CD4-positive, alpha-beta T cell treated with Interleukin-12 subunit alpha and Interleukin-12 subunit beta, for 1 hour (primary cell): ENCODE results near the gene PSMD13.
"Not testable (repeated sequence)": the region's sequence is repeated elsewhere in the genome, so short reads cannot be mapped to it uniquely, and the experiment has no call there.

Experiments
- DNase-seq: peaks from one replicate; pipeline ENCODE4 v3.0.0-alpha.2; 2020

Gene PSMD13

GRCh38 chr11:236774-237767, at the start of gene PSMD13:
Gene PSMD13, plus strand, starts transcription at chr11:236976. Its CDS starts 74 bp downstream, at chr11:237050.
- peak; percentile 88 for DNase-seq

GRCh38 chr11:189200-189783, 47.5 kb upstream of the PSMD13 start:
- DNase-seq: not testable (repeated sequence)

DNA sequence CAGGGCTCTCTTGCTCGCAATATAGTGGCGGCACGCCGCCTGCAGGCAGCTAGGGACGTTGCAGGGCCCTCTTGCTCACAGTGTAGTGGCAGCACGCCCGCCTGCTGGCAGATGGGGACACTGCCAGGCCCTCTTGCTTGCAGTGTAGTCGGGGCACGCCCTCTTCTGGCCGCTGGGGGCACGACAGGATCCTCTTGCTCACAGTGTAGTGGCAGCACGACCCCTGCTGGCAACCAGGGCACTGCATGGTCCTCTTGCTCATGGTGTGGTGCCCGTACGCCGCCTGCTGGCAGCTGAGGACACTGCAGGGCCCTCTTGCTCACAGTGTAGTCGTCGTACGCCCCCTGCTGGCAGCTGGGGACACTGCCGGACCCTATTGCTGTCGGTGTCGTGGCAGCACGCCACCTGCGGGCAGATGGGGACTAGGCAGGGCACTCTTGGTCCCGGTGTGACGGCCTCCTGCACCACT, 46.9 kb upstream of the PSMD13 start:
- peak; percentile 58 for DNase-seq

DNA sequence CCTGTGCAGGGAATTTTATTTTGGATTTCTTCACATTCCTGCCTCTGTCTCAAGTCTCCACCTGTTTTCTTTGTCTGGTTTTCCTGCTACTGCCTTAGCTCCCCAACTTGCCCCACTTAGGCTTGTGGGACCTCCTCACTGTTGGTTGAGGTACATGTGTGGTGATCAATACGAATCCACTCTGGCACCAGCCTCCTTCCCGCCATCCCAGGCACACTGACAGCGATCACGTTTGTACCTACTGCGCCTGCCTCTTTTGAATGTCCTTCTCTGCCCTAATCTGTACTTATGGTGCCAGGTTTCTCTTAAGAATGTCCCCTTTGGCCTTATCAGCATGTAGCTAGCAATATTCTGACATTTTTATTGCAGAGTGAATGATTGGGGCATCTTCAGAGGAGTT, 46.2 kb upstream of the PSMD13 start:
- not testable (repeated sequence) for DNase-seq

GRCh38 chr11:191490-192478, 45.0 kb upstream of the PSMD13 start:
- peak; percentile 49 for DNase-seq

DNA sequence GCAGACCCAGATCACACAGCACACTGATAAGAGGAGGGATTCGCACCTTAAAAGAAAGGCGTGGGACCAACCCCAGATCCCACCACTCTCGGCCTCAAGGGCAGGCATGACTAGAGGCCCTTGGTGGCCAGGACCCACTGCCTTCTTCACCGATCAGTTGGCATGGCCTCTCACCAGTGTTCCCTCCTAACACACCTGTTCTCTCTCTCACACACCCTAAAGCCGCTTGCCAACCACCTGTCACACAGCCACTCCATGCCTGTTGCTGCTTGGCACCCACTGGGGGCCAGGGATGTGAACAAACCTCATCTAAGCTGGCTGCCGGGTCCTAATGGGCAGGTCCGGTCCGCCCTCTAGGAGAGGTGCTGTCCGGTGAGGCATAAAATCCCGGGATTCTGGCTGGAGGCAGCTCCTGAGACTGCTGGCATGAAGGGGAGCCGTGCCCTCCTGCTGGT, 44.1 kb upstream of the PSMD13 start, which contains the start of gene SCGB1C1:
SCGB1C1 (plus strand) TSS at position 405 of the 455 bp plus-strand sequence; CDS start at position 427, 22 bp downstream.
- DNase-seq: not testable (repeated sequence)

- DNase-seq: not testable (repeated sequence)
These were observed 43.3 kb upstream of the PSMD13 start for GRCh38 chr11:193481-193880.

- DNase-seq: no peak
These were observed 39.7 kb upstream of the PSMD13 start for GRCh38 chr11:196786-197731.

DNA sequence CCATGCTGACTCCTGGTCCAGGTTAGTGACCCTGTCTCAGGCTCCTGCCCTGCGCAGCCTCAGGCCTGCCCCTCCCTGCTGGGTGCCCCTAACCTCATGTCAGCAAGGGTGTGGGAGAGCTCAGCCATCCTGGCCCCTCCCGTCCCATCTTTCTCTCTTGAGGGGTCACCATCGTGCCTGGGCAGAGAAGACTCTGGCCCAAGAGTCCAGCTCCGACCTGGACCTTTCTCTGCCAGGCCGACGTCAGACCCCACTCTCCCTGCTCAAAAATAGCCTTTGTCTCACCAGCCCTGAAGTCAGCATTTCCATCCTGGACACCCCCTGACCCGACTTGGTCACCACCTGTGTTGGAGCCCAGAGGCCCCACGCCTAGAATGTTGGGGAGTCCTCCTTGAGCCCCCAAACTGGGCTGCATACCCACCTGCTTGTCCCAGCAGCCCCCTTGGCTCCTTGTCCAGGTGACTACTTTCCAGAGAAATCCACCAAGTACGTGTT, 39.0 kb upstream of the PSMD13 start:
- no peak for DNase-seq

DNA sequence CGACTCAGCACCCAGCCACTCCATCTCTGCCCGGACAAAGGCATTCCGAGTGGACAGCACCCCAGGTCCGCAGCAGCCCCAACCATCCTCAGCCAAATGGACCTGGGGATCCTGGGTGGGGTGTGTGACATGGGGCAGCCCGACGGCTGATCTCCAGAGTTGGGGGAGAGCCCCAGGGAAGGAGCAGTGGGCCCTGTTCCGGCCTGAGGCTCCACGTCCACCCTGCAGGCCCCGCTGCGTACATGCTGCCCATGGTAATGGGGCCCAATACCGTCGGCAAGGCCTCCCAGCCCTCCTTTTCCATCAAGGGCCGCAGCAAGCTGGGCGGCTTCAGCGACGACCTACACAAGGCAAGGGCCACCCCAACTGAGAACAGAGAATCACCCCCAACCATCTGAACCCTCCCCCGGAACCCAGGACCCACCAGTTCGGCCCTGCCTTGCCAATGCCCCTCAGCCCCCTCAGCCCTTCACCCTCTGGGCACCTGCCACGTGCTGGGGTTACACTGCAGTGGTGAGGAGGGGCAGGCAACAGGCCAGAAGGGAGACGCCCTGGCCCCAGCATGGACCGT, 38.5 kb upstream of the PSMD13 start:
- DNase-seq: no peak

GRCh38 chr11:199004-199581, 37.7 kb upstream of the PSMD13 start:
- DNase-seq: no peak

DNA sequence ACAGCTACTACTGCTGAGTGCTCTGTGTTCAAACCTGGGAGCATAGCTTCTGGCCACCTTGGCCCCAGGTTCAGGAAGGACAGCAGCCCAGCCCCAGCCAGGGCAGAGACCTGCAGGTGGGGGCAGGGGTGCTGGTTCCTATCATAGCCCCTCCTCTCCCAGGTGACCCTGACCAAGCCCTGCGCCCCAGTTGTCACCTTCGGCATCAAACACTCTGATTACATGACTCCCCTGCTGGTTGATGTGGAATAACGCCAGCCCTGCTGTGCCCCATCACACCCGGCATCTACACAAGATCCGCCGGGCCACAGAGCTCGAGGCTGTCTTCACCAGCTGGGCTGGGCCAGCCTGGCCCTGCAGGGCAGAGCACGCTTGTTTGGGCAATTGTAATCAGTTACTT, 37.0 kb upstream of the PSMD13 start:
- DNase-seq: no peak

DNA sequence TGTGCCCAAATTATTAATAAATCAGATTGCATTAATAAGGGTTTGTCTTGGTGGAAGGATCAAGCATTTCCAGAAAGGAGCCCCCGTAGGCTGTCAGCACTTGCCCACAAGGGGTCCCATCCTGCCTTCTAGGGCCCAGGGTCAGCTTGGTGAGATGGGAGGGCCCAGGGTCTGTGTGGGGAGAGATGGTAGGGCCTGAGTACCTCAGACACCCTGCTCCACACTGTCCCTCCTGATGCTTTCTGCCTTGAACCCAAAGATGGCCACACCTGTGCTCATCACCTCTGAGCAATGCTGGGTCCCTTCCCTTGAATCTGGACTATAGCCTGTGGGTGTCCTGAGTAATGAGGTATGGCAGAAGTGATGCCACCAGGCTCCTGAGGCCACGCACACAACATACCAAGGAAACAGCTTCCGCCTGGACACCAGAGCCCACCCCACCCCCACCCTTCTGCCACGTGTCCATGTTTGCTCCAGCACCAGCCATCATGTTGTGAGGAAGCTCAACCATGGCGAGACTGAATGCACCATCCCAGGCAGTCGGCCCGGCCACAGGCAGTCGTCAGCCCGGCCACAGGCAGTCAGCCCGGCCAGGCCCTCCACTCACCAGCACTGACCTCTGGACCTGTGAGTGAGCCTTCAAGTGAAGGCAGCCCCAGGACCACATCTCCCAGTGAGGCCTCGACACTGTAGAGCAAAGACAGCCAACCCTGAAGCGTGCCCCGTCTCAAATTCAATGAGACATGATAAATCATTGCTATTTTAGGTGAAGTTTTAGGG, 36.4 kb upstream of the PSMD13 start:
- DNase-seq: no peak

DNA sequence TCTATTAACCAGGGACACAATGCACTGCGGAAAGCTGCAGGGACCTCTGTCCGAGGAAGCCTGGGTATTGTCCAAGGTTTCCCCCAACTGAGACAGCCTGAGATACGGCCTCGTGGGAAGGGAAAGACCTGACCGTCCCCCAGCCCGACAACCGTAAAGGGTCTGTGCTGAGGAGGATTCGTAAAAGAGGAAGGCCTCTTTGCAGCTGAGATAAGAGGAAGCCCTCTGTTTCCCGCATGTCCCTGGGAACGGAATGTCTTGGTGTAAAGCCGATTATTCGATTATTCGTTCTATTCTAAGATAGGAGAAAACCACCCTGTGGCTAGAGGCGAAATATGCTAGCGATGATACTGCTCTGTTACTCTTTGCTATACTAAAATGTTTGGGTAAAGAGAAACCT, 34.8 kb upstream of the PSMD13 start:
- no peak for DNase-seq

DNA sequence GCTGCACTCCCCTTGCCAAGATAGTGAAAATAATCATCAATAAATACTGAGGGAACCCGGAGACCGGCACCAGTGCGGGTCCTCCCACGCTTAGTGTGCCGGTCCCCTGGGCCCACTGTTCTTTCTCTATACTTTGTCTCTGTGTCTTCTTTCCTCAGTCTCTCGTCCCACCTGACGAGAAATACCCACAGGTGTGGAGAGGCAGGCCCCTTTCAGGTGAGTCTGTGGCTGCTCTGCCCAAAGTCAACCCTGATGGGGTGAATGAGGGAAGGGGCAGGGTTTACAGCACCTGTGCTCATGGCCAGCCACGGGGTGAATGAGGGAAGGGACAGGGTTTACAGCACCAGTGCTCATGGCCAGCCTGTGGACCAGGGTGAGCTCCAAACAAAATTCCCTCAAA, 34.3 kb upstream of the PSMD13 start:
- no peak for DNase-seq

DNA sequence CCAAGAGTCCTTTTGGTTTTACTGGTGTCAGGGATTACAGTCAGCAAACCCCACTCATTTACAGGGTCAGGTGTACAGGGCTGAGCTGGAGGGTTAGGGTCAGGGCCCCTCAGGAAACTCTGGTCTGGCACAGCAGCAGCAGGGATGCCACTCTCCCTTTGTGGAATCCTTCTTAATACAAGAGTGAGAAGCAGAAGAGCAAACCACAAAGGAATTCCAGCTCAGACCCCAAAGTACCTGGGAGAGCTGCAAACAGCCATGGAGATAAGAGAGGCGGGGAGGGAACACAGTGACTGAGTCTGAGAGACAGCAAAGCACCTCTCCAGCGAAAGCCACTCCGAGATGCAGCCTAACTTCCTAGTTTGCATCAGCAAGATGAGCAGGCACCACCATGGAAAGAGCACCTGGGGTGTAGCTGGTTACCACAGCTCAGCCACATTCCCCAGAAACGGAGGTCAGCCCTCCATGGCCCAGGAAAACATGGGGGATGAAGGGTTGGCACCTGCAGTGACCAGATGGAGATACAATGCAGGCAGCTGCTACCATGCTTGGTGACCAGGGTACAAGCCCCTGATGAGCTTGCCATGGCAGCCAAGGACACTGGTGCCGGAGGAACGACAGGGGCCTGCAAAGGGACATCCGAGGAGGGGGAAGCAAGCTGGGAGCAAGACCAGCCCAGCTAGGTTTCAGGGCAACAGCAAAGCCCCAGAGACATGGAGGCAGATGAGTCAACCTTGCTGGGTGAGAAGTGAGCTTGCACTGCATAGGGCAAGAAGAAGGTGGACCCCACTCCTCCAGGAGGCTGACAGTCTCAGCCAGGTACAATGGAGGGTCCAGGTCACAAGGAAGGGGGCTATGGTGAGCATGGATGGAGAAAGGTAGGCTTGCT, 33.5 kb upstream of the PSMD13 start:
- no peak for DNase-seq

GRCh38 chr11:203945-204586, 32.7 kb upstream of the PSMD13 start:
- no peak for DNase-seq

DNA sequence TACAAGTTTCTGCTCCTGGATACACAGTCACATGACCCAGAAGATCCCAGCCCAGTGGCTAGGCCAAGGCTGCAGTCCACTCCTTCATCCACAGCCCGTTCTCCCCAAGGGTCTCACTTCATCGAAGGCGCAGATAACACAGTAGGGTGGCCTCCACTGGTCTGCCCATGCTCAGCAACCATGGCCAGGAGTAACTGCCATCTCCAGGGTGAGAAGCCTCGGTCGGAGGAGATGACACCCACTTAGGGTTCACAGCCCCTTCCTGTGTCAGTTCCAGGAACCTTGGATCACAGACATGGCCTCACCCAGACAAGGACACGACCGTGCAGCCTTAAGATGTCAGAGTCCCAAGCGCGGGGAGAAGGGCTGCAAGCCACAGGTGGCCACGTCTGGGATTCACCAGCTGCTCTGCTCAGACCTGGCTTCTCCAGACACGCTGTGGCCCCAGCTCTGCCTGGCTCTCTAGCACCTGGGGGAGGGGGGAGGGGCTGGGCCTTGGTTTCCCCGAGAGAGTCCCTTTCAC, 32.1 kb upstream of the PSMD13 start:
- DNase-seq: no peak
